Measurements from ENCODE around the gene SEMG2.

SEMG2 gene

GRCh38 chr20:45253261-45253660, 32.1 kb downstream of the SEMG2 start:
- TF ChIP-seq CTCF (IDR thresholded peaks at IDR 0.05; ENCODE audit: low read depth, low read length, missing control alignments), result no peak
- in situ Hi-C loops (cut with HindIII; ENCODE audit: low pct_ligation_motif_present, low sequenced_read_pairs), result no loop called here
- no peak for DNase-seq
- Histone ChIP-seq H3K27ac (no peak overlapping the region), H3K27me3 (replicated peaks) (no peaks in the 10 kb centered on the region), H3K36me3 (replicated peaks) (no peaks in the 10 kb centered on the region), H3K4me3 (ENCODE audit: low read depth, low read length) (no peak overlapping the region)

- Histone ChIP-seq H3K36me3 (replicated peaks) (no peaks in the 10 kb centered on the region), H3K4me3 (ENCODE audit: low read depth, low read length) (no peak within 1 kb of the TSS), H3K27ac (no peak within 1 kb of the TSS), H3K27me3 (replicated peaks) (no peaks in the 10 kb centered on the region)
- in situ Hi-C loops (cut with HindIII; ENCODE audit: low pct_ligation_motif_present, low sequenced_read_pairs), result no loop called here
- TF ChIP-seq CTCF (IDR thresholded peaks at IDR 0.05; ENCODE audit: low read depth, low read length, missing control alignments), result no peak
- DNase-seq, result no peak
These were observed 33.5 kb downstream of the SEMG2 start, which contains the start of gene SLPI for GRCh38 chr20:45254383-45255262. Gene SLPI, minus strand, starts transcription at chr20:45254564. Its CDS starts 21 bp downstream, at chr20:45254543.

- no peak overlapping the region for H3K4me3 ChIP-seq (ENCODE audit: low read depth, low read length)
- H3K27ac ChIP-seq, result no peak overlapping the region
- no peaks in the 10 kb centered on the region for H3K36me3 ChIP-seq (replicated peaks)
- DNase-seq, result no peak
- H3K27me3 ChIP-seq (replicated peaks), result no peaks in the 10 kb centered on the region
- no peak for TF ChIP-seq CTCF (IDR thresholded peaks at IDR 0.05; ENCODE audit: low read depth, low read length, missing control alignments)
- in situ Hi-C loops (cut with HindIII; ENCODE audit: low pct_ligation_motif_present, low sequenced_read_pairs), result no loop called here
These were observed 36.0 kb downstream of the SEMG2 start for GRCh38 chr20:45257161-45257560.

- in situ Hi-C loops (cut with HindIII; ENCODE audit: low pct_ligation_motif_present, low sequenced_read_pairs), result no loop called here
- TF ChIP-seq CTCF (IDR thresholded peaks at IDR 0.05; ENCODE audit: low read depth, low read length, missing control alignments), result no peak
- Histone ChIP-seq H3K36me3 (replicated peaks) (no peaks in the 10 kb centered on the region), H3K4me3 (ENCODE audit: low read depth, low read length) (no peak overlapping the region), H3K27ac (no peak overlapping the region), H3K27me3 (replicated peaks) (no peaks in the 10 kb centered on the region)
- DNase-seq, result no peak
These were observed 36.5 kb downstream of the SEMG2 start for GRCh38 chr20:45257711-45258110.

- TF ChIP-seq CTCF (IDR thresholded peaks at IDR 0.05; ENCODE audit: low read depth, low read length, missing control alignments), result no peak
- DNase-seq, result no peak
- no peaks in the 10 kb centered on the region for H3K27me3 ChIP-seq (replicated peaks)
- in situ Hi-C loops (cut with HindIII; ENCODE audit: low pct_ligation_motif_present, low sequenced_read_pairs), result no loop called here
- no peak overlapping the region for H3K27ac ChIP-seq
- no peak overlapping the region for H3K4me3 ChIP-seq (ENCODE audit: low read depth, low read length)
- no peaks in the 10 kb centered on the region for H3K36me3 ChIP-seq (replicated peaks)
These were observed 37.1 kb downstream of the SEMG2 start for GRCh38 chr20:45258259-45258658.

Data from brain microvascular endothelial cell (primary cell).